Measurements from ENCODE around the gene SASH3.

Gene SASH3

GRCh38 chrX:129785160-129785947 is 5.6 kb downstream of the SASH3 start:
- DNase-seq: no peak

GRCh38 chrX:129786210-129786651 is 6.5 kb downstream of the SASH3 start:
- no peak for DNase-seq

GRCh38 chrX:129787336-129788055 is 7.7 kb downstream of the SASH3 start:
- no peak for DNase-seq

- no peak for DNase-seq
These were observed 8.8 kb downstream of the SASH3 start for GRCh38 chrX:129788527-129788926.

GRCh38 chrX:129790146-129790545 is 10.4 kb downstream of the SASH3 start:
- no peak for DNase-seq

GRCh38 chrX:129790808-129791207 is 11.1 kb downstream of the SASH3 start:
- DNase-seq: no peak

GRCh38 chrX:129791336-129791735 is 11.6 kb downstream of the SASH3 start:
- DNase-seq: no peak

GRCh38 chrX:129791961-129792570 is 12.3 kb downstream of the SASH3 start:
- DNase-seq: no peak

- DNase-seq: no peak
These were observed 13.0 kb downstream of the SASH3 start for GRCh38 chrX:129792586-129793291.

- no peak for DNase-seq
These were observed 13.9 kb downstream of the SASH3 start for GRCh38 chrX:129793604-129794191.

- no peak for DNase-seq
These were observed 15.8 kb downstream of the SASH3 start for GRCh38 chrX:129795584-129795983.

GRCh38 chrX:129797251-129797906 is 17.6 kb downstream of the SASH3 start:
- no peak for DNase-seq

GRCh38 chrX:129798456-129798855 is 18.7 kb downstream of the SASH3 start:
- no peak for DNase-seq

GRCh38 chrX:129798888-129799287 is 19.1 kb downstream of the SASH3 start:
- DNase-seq: no peak

GRCh38 chrX:129800186-129800585 is 20.4 kb downstream of the SASH3 start:
- no peak for DNase-seq

- DNase-seq: no peak
These were observed 23.1 kb downstream of the SASH3 start for GRCh38 chrX:129802863-129803262.

GRCh38 chrX:129804806-129805205 is 25.1 kb downstream of the SASH3 start:
- no peak for DNase-seq

- no peak for DNase-seq
These were observed 28.5 kb downstream of the SASH3 start for GRCh38 chrX:129808158-129808828.

- DNase-seq: no peak
These were observed 29.4 kb downstream of the SASH3 start for GRCh38 chrX:129808829-129809796.

- no peak for DNase-seq
These were observed 34.1 kb downstream of the SASH3 start for GRCh38 chrX:129813662-129814368.
